Neural cell (in vitro differentiated cells): ENCODE data around the gene ZBTB7C.

Experiments used
- CTCF ChIP-seq: fragments of 450-650 bp; IDR thresholded peaks from 2 replicates; pipeline ENCODE4 v1.5.1; 2014; ENCODE audit warnings: antibody characterized with exemption, mild to moderate bottlenecking, moderate library complexity; ENCODE audit not compliant: poor library complexity, severe bottlenecking
- EP300 ChIP-seq: fragments of 450-650 bp; conservative IDR thresholded peaks from 2 replicates; pipeline ENCODE4 v1.6.1; 2014; ENCODE audit warnings: antibody characterized with exemption, mild to moderate bottlenecking, moderate library complexity; ENCODE audit not compliant: poor library complexity, severe bottlenecking
- EZH2 ChIP-seq: fragments of 200-600, 300-800 bp; shearing (Covaris generic), sonication (generic); IDR thresholded peaks from 2 replicates; pipeline ENCODE4 v1.6.1; 2014; ENCODE audit warnings: antibody characterized with exemption, low read length, borderline replicate concordance, mild to moderate bottlenecking; ENCODE audit not compliant: insufficient read depth, poor library complexity, severe bottlenecking
- POLR2AphosphoS5 ChIP-seq: IDR thresholded peaks from 2 replicates; pipeline ENCODE4 v1.6.1; 2012
- RAD21 ChIP-seq: fragments of 450-650 bp; conservative IDR thresholded peaks from 2 replicates; pipeline ENCODE4 v1.6.1; 2014; ENCODE audit warnings: antibody characterized with exemption, mild to moderate bottlenecking, moderate library complexity
- REST ChIP-seq: IDR thresholded peaks from 2 replicates; pipeline ENCODE4 v1.6.1; 2012; ENCODE audit warnings: borderline replicate concordance
- SMC3 ChIP-seq: fragments of 450-650 bp; conservative IDR thresholded peaks from 2 replicates; pipeline ENCODE4 v1.6.1; 2014; ENCODE audit warnings: antibody characterized with exemption, mild to moderate bottlenecking, moderate library complexity; ENCODE audit not compliant: poor library complexity

GRCh38 chr18:48236822-48237221, 172.4 kb downstream of the ZBTB7C start:
- TF ChIP-seq CTCF: no peak
- no peak for TF ChIP-seq SMC3
- TF ChIP-seq EZH2: no peak
- no peak for TF ChIP-seq EP300
- no peak for TF ChIP-seq RAD21
- TF ChIP-seq REST: no peak
- TF ChIP-seq POLR2AphosphoS5: no peak
